ENCODE measurements around the gene PARVA.

PARVA gene

GRCh38 chr11:12377106-12377823 is at the start of gene PARVA:
Gene PARVA (plus strand): TSS chr11:12377571. CDS start chr11:12377648, 77 bp downstream.
- Histone ChIP-seq H3K4me2 (ENCODE audit: low read length) (no peak within 1 kb of the TSS), H3K4me3 (ENCODE audit: low read length) (no peak within 1 kb of the TSS), H3K27ac (ENCODE audit: low read depth, low read length) (no peak within 1 kb of the TSS)

GRCh38 chr11:12329169-12329568 is 48.2 kb upstream of the PARVA start:
- Histone ChIP-seq H3K9me3 (ENCODE audit: control insufficient read depth, insufficient read depth, low read length) (no peaks in the 10 kb centered on the region), H3K27ac (ENCODE audit: low read depth, low read length) (no peak overlapping the region), H3K9me2 (replicated peaks; ENCODE audit: control insufficient read depth, low read length) (no peaks in the 10 kb centered on the region), H3K79me2 (ENCODE audit: control insufficient read depth, low read length) (no peaks in the 10 kb centered on the region), H3K4me2 (ENCODE audit: low read length) (no peak overlapping the region), H3K27me3 (ENCODE audit: control insufficient read depth, low read length) (0 out of 2 replicates have a peak, but pooled peaks cover 3% of the 10 kb centered on the region), H3F3A (ENCODE audit: control insufficient read depth, insufficient read depth) (no peaks in the 10 kb centered on the region), H4K20me1 (ENCODE audit: control insufficient read depth, insufficient read depth, low read depth, low read length) (no peaks in the 10 kb centered on the region), H3K4me1 (ENCODE audit: control insufficient read depth, low read length) (no peaks in the 10 kb centered on the region), H3K36me3 (ENCODE audit: control insufficient read depth, low read length) (no peaks in the 10 kb centered on the region), H3K4me3 (ENCODE audit: low read length) (no peak overlapping the region)
- TF ChIP-seq EZH2phosphoT487 (IDR thresholded peaks at IDR 0.05; ENCODE audit: borderline replicate concordance, low read length) (no peak), CTCF (IDR thresholded peaks at IDR 0.05; ENCODE audit: low read depth, low read length, poor library complexity, severe bottlenecking) (no peak)

More at GRCh38 chr11:12377106-12377823, at the start of gene PARVA:
- no peaks in the 10 kb centered on the region for H4K20me1 ChIP-seq (ENCODE audit: control insufficient read depth, insufficient read depth, low read depth, low read length)
- H3K9me2 ChIP-seq (replicated peaks; ENCODE audit: control insufficient read depth, low read length) = no peaks in the 10 kb centered on the region
- no peaks in the 10 kb centered on the region for H3K79me2 ChIP-seq (ENCODE audit: control insufficient read depth, low read length)
- H3K4me1 ChIP-seq (ENCODE audit: control insufficient read depth, low read length) = no peaks in the 10 kb centered on the region
- no peaks in the 10 kb centered on the region for H3K9me3 ChIP-seq (ENCODE audit: control insufficient read depth, insufficient read depth, low read length)
- H3K36me3 ChIP-seq (ENCODE audit: control insufficient read depth, low read length) = no peaks in the 10 kb centered on the region
- H3K27me3 ChIP-seq (ENCODE audit: control insufficient read depth, low read length) = no peaks in the 10 kb centered on the region
- TF ChIP-seq EZH2phosphoT487 (IDR thresholded peaks at IDR 0.05; ENCODE audit: borderline replicate concordance, low read length) = no peak
- TF ChIP-seq CTCF (IDR thresholded peaks at IDR 0.05; ENCODE audit: low read depth, low read length, poor library complexity, severe bottlenecking) = no peak
- no peaks in the 10 kb centered on the region for H3F3A ChIP-seq (ENCODE audit: control insufficient read depth, insufficient read depth)

- no peaks in the 10 kb centered on the region for H4K20me1 ChIP-seq (ENCODE audit: control insufficient read depth, insufficient read depth, low read depth, low read length)
- H3F3A ChIP-seq (ENCODE audit: control insufficient read depth, insufficient read depth) = no peaks in the 10 kb centered on the region
- no peak overlapping the region for H3K4me3 ChIP-seq (ENCODE audit: low read length)
- 0 out of 2 replicates have a peak, but pooled peaks cover 3% of the 10 kb centered on the region for H3K27me3 ChIP-seq (ENCODE audit: control insufficient read depth, low read length)
- no peak overlapping the region for H3K4me2 ChIP-seq (ENCODE audit: low read length)
- H3K4me1 ChIP-seq (ENCODE audit: control insufficient read depth, low read length) = no peaks in the 10 kb centered on the region
- no peaks in the 10 kb centered on the region for H3K9me3 ChIP-seq (ENCODE audit: control insufficient read depth, insufficient read depth, low read length)
- no peak for TF ChIP-seq CTCF (IDR thresholded peaks at IDR 0.05; ENCODE audit: low read depth, low read length, poor library complexity, severe bottlenecking)
- no peak for TF ChIP-seq EZH2phosphoT487 (IDR thresholded peaks at IDR 0.05; ENCODE audit: borderline replicate concordance, low read length)
- H3K9me2 ChIP-seq (replicated peaks; ENCODE audit: control insufficient read depth, low read length) = no peaks in the 10 kb centered on the region
- H3K27ac ChIP-seq (ENCODE audit: low read depth, low read length) = no peak overlapping the region
- no peaks in the 10 kb centered on the region for H3K36me3 ChIP-seq (ENCODE audit: control insufficient read depth, low read length)
- H3K79me2 ChIP-seq (ENCODE audit: control insufficient read depth, low read length) = no peaks in the 10 kb centered on the region
These were observed 47.6 kb upstream of the PARVA start for GRCh38 chr11:12329797-12330196.
